ENCODE results near the gene TDP1.

GRCh38 chr14:89977668-89978067 is 21.9 kb downstream of the TDP1 start:
- TF ChIP-seq POLR2AphosphoS5 (IDR thresholded peaks at IDR 0.05) (no peak), CTCF (IDR thresholded peaks at IDR 0.05 in 8 of 11, conservative IDR thresholded peaks at IDR 0.05 in 3 of 11) (no peak)

All from spleen (tissue), 7 donors.